Measurements from ENCODE around the gene PDF.
"Not testable (repeated sequence)": the region's sequence is repeated elsewhere in the genome, so short reads cannot be mapped to it uniquely, and the experiment has no call there.

PDF gene

GRCh38 chr16:69330286-69331109, at the start of gene PDF:
Gene PDF (minus strand): TSS chr16:69330588. CDS start chr16:69330570, 18 bp downstream.
- peak; percentile 75 for DNase-seq

- no peak for DNase-seq
These were observed 48.4 kb upstream of the PDF start for GRCh38 chr16:69378760-69379159.

- DNase-seq: no peak
These were observed 47.6 kb upstream of the PDF start for GRCh38 chr16:69378036-69378435.

- no peak for DNase-seq
These were observed 46.1 kb upstream of the PDF start for GRCh38 chr16:69376393-69377059.

- no peak for DNase-seq
These were observed 42.6 kb upstream of the PDF start for GRCh38 chr16:69373019-69373418.

GRCh38 chr16:69371564-69371963, 41.2 kb upstream of the PDF start:
- DNase-seq: no peak

GRCh38 chr16:69368866-69369265, 38.5 kb upstream of the PDF start:
- DNase-seq: no peak

- DNase-seq: no peak
These were observed 37.6 kb upstream of the PDF start for GRCh38 chr16:69367980-69368379.

GRCh38 chr16:69366431-69366830, 36.0 kb upstream of the PDF start:
- no peak for DNase-seq

GRCh38 chr16:69365901-69366300, 35.5 kb upstream of the PDF start:
- no peak for DNase-seq

- DNase-seq: no peak
These were observed 33.7 kb upstream of the PDF start for GRCh38 chr16:69364088-69364487.

- DNase-seq: no peak
These were observed 32.9 kb upstream of the PDF start for GRCh38 chr16:69363281-69363717.

- not testable (repeated sequence) for DNase-seq
These were observed 29.7 kb upstream of the PDF start for GRCh38 chr16:69360070-69360469.

GRCh38 chr16:69351309-69352027, 21.1 kb upstream of the PDF start, which contains the start of gene TMED6:
Gene TMED6 (minus strand): TSS chr16:69351786. CDS start chr16:69351753, 33 bp downstream.
- DNase-seq: no peak

- DNase-seq: no peak
These were observed 20.2 kb upstream of the PDF start for GRCh38 chr16:69350536-69351133.

GRCh38 chr16:69349536-69349935, 19.1 kb upstream of the PDF start:
- DNase-seq: no peak

GRCh38 chr16:69348222-69348621, 17.8 kb upstream of the PDF start:
- no peak for DNase-seq

- no peak for DNase-seq
These were observed 16.3 kb upstream of the PDF start for GRCh38 chr16:69346683-69347082.

- DNase-seq: no peak
These were observed 15.5 kb upstream of the PDF start for GRCh38 chr16:69345923-69346322.

GRCh38 chr16:69344171-69344570, 13.8 kb upstream of the PDF start:
- DNase-seq: no peak

- DNase-seq: peak; percentile 6
These were observed 9.8 kb upstream of the PDF start for GRCh38 chr16:69340095-69340644.

- DNase-seq: peak; percentile 86
These were observed 9.1 kb upstream of the PDF start, which contains the start of the genes COG8 and NIP7 for GRCh38 chr16:69339289-69340094. Gene COG8 (minus strand): TSS chr16:69339564. CDS start chr16:69339552, 12 bp downstream. Gene NIP7 (plus strand): TSS chr16:69339772. CDS start chr16:69339830, 58 bp downstream.
